ENCODE results near the gene TRPC4AP.

Gene TRPC4AP

GRCh38 chr20:35079472-35080347 lies 12.9 kb downstream of the TRPC4AP start:
- no peak for TF ChIP-seq REST (IDR thresholded peaks at IDR 0.05; ENCODE audit: insufficient read depth in 1 of 2, low read depth in 2 of 2, low read length in 2 of 2)
- TF ChIP-seq SIN3A (IDR thresholded peaks at IDR 0.05; ENCODE audit: borderline replicate concordance, insufficient read depth, low read length) = no peak
- TF ChIP-seq POLR2AphosphoS5 (IDR thresholded peaks at IDR 0.05; ENCODE audit: low read depth, low read length) = no peak
- TF ChIP-seq TAF1 (IDR thresholded peaks at IDR 0.05; ENCODE audit: borderline replicate concordance, insufficient read depth, low read length) = no peak
- no peak for TF ChIP-seq FOXP2 (optimal IDR thresholded peaks at IDR 0.05; ENCODE audit: borderline replicate concordance, extremely low read depth, extremely low read length, insufficient read depth)

GRCh38 chr20:35077872-35078271 lies 14.7 kb downstream of the TRPC4AP start:
- TF ChIP-seq TAF1 (IDR thresholded peaks at IDR 0.05; ENCODE audit: borderline replicate concordance, insufficient read depth, low read length) = no peak
- no peak for TF ChIP-seq POLR2AphosphoS5 (IDR thresholded peaks at IDR 0.05; ENCODE audit: low read depth, low read length)
- TF ChIP-seq FOXP2 (optimal IDR thresholded peaks at IDR 0.05; ENCODE audit: borderline replicate concordance, extremely low read depth, extremely low read length, insufficient read depth) = no peak
- no peak for TF ChIP-seq SIN3A (IDR thresholded peaks at IDR 0.05; ENCODE audit: borderline replicate concordance, insufficient read depth, low read length)
- no peak for TF ChIP-seq REST (IDR thresholded peaks at IDR 0.05; ENCODE audit: insufficient read depth in 1 of 2, low read depth in 2 of 2, low read length in 2 of 2)

- no peak for TF ChIP-seq SIN3A (IDR thresholded peaks at IDR 0.05; ENCODE audit: borderline replicate concordance, insufficient read depth, low read length)
- TF ChIP-seq REST (IDR thresholded peaks at IDR 0.05; ENCODE audit: insufficient read depth in 1 of 2, low read depth in 2 of 2, low read length in 2 of 2) = no peak
- TF ChIP-seq TAF1 (IDR thresholded peaks at IDR 0.05; ENCODE audit: borderline replicate concordance, insufficient read depth, low read length) = no peak
- no peak for TF ChIP-seq POLR2AphosphoS5 (IDR thresholded peaks at IDR 0.05; ENCODE audit: low read depth, low read length)
- no peak for TF ChIP-seq FOXP2 (optimal IDR thresholded peaks at IDR 0.05; ENCODE audit: borderline replicate concordance, extremely low read depth, extremely low read length, insufficient read depth)
These were observed 15.3 kb downstream of the TRPC4AP start for GRCh38 chr20:35077341-35077740.

GRCh38 chr20:35066194-35066593 lies 26.4 kb downstream of the TRPC4AP start:
- TF ChIP-seq SIN3A (IDR thresholded peaks at IDR 0.05; ENCODE audit: borderline replicate concordance, insufficient read depth, low read length) = no peak
- no peak for TF ChIP-seq FOXP2 (optimal IDR thresholded peaks at IDR 0.05; ENCODE audit: borderline replicate concordance, extremely low read depth, extremely low read length, insufficient read depth)
- no peak for TF ChIP-seq POLR2AphosphoS5 (IDR thresholded peaks at IDR 0.05; ENCODE audit: low read depth, low read length)

GRCh38 chr20:35065181-35065580 lies 27.4 kb downstream of the TRPC4AP start:
- TF ChIP-seq REST (IDR thresholded peaks at IDR 0.05; ENCODE audit: insufficient read depth in 1 of 2, low read depth in 2 of 2, low read length in 2 of 2) (no peak), TAF1 (IDR thresholded peaks at IDR 0.05; ENCODE audit: borderline replicate concordance, insufficient read depth, low read length) (no peak), POLR2AphosphoS5 (IDR thresholded peaks at IDR 0.05; ENCODE audit: low read depth, low read length) (no peak), SIN3A (IDR thresholded peaks at IDR 0.05; ENCODE audit: borderline replicate concordance, insufficient read depth, low read length) (no peak), FOXP2 (optimal IDR thresholded peaks at IDR 0.05; ENCODE audit: borderline replicate concordance, extremely low read depth, extremely low read length, insufficient read depth) (no peak)

All from PFSK-1 (cell line).